CD4-positive, alpha-beta T cell (primary cell): ENCODE results near the gene SMDT1. TPM values are rescaled to one million over a fixed set of nuclear protein-coding genes. Genes with fewer than 3 reads are reported as not detected.
"Not testable (repeated sequence)": the region's sequence is repeated elsewhere in the genome, so short reads cannot be mapped to it uniquely, and the experiment has no call there.

ENCODE experiments used
- ATAC-seq: fragments of 200-7000 bp; cut with Tn5 transposase; one replicate; pipeline ENCODE4 v1.10.0; 2022; ENCODE audit warnings: mild to moderate bottlenecking; ENCODE audit not compliant: poor library complexity
- CTCF ChIA-PET: fragments of 350-600 bp; sonication (Branson Sonifier 250); formaldehyde crosslinking; loops from one replicate; lab custom pipeline; 2021; ENCODE audit warnings: antibody characterized with exemption, inconsistent platforms; lab: Charles Lee
- POLR2A ChIA-PET: fragments of 350-600 bp; sonication (Branson Sonifier 250); formaldehyde crosslinking; loops from one replicate; lab custom pipeline; 2021; ENCODE audit warnings: antibody characterized with exemption, inconsistent platforms; lab: Charles Lee
- DNase-seq, 14 experiments: peaks; one replicate each; pipeline ENCODE4 v3.0.0-alpha.2; 2013 to 2020; ENCODE audit warnings: mixed read lengths in 2 of 14
- H3K27ac ChIP-seq, 2 donors: one replicate each; pipeline versions ENCODE4 v1.5.1 to v1.7.0; 2013; ENCODE audit warnings: low read length in 2 of 2, low read depth in 1 of 2, mild to moderate bottlenecking in 1 of 2
- H3K27me3 ChIP-seq, 2 experiments: 1 replicate in 1 of 2; 2 replicates in 1 of 2; pipeline versions ENCODE4 v1.6.1 to v1.7.0; 2013; ENCODE audit warnings: low read length in 2 of 2, control low read depth in 1 of 2, mild to moderate bottlenecking in 1 of 2, moderate library complexity in 1 of 2; ENCODE audit not compliant: insufficient read depth in 2 of 2, control insufficient read depth in 1 of 2
- H3K36me3 ChIP-seq: one replicate; pipeline ENCODE4 v1.6.1; 2013; ENCODE audit warnings: low read length, control low read depth; ENCODE audit not compliant: insufficient read depth
- H3K4me1 ChIP-seq: one replicate; pipeline ENCODE4 v1.6.1; 2013; ENCODE audit warnings: low read length, control low read depth; ENCODE audit not compliant: insufficient read depth
- H3K4me3 ChIP-seq: one replicate; pipeline ENCODE4 v1.5.1; 2013; ENCODE audit warnings: mild to moderate bottlenecking, low read length, moderate library complexity
- H3K9me3 ChIP-seq, 2 experiments: 1 replicate in 1 of 2; 2 replicates in 1 of 2; pipeline versions ENCODE4 v1.6.1 to v1.7.0; 2013; ENCODE audit warnings: low read length in 2 of 2, mild to moderate bottlenecking in 2 of 2, control low read depth in 1 of 2, moderate library complexity in 1 of 2; ENCODE audit not compliant: control insufficient read depth in 1 of 2, insufficient read depth in 1 of 2
- H3K27ac Mint-ChIP-seq: one replicate; pipeline ENCODE4 v1.8.0; 2020; ENCODE audit warnings: mixed read lengths
- H3K27me3 Mint-ChIP-seq: one replicate; pipeline ENCODE4 v1.8.0; 2021; ENCODE audit warnings: mixed read lengths
- H3K36me3 Mint-ChIP-seq: one replicate; pipeline ENCODE4 v1.8.0; 2021; ENCODE audit warnings: low read depth, mixed read lengths
- H3K4me1 Mint-ChIP-seq: one replicate; pipeline ENCODE4 v1.8.0; 2021; ENCODE audit warnings: low read depth, mixed read lengths
- H3K4me3 Mint-ChIP-seq: one replicate; pipeline ENCODE4 v1.8.0; 2020; ENCODE audit warnings: mild to moderate bottlenecking, mixed read lengths
- H3K9me3 Mint-ChIP-seq: one replicate; pipeline ENCODE4 v1.8.0; 2020; ENCODE audit warnings: mixed read lengths
- CTCF ChIP-seq: fragments of 200-600 bp; IDR thresholded peaks from one replicate; pipeline ENCODE4 v1.8.0; 2022; ENCODE audit warnings: antibody characterized with exemption, mild to moderate bottlenecking
- intact Hi-C, 2 experiments: fragments of 100-400 bp; cut with DNase I in 1 of 2; cut with micrococcal nuclease in 1 of 2; formaldehyde crosslinking; loops; one replicate each; pipeline versions ENCODE4 v1.15.1 to v1.9.0; 2023 to 2025; cut with DNase I, micrococcal nuclease
- total RNA-seq, 174 experiments: library from RNA in 2 of 174; stranded (reverse) in 2 of 174; gene quantifications; one replicate each; pipeline ENCODE4 v1.2.3 and lab custom pipeline; 2021 to 2026

SMDT1 gene
- total RNA-seq, 2 experiments from 2014 or later = 84.7 to 86.4 TPM

- no peak for TF ChIP-seq CTCF
- H3K27me3 Mint-ChIP-seq = no peaks in the 10 kb centered on the region
Observed at GRCh38 chr22:42091455-42091782, 11.9 kb downstream of the SMDT1 start.

GRCh38 chr22:42101199-42101598 is 21.7 kb downstream of the SMDT1 start:
- intact Hi-C loops = no loop called here
- H3K36me3 Mint-ChIP-seq = peaks cover 60% of the 10 kb centered on the region
- H3K9me3 Mint-ChIP-seq = peaks cover 1% of the 10 kb centered on the region
- H3K4me3 ChIP-seq = no peak overlapping the region
- H3K4me3 Mint-ChIP-seq = no peak overlapping the region
- ATAC-seq (no peak), DNase-seq (no peak)
- no peak for TF ChIP-seq CTCF
- ChIA-PET CTCF (interaction anchor here (0.8 kb wide), 1 partner anchor 10 kb away, joined by 3 read pairs; no protein-coding TSS in a partner anchor), POLR2A (no interaction called here)
- peaks cover 4% of the 10 kb centered on the region for H3K36me3 ChIP-seq
- no peak overlapping the region for H3K27ac ChIP-seq
- peaks cover 32 to 46% of the 10 kb centered on the region in 2 experiments for H3K9me3 ChIP-seq
- no peak overlapping the region for H3K27ac Mint-ChIP-seq
- H3K4me1 Mint-ChIP-seq = no peaks in the 10 kb centered on the region
- no peaks in the 10 kb centered on the region for H3K4me1 ChIP-seq
- H3K27me3 Mint-ChIP-seq = no peaks in the 10 kb centered on the region
- H3K27me3 ChIP-seq = no peaks in the 10 kb centered on the region

More at GRCh38 chr22:42091455-42091782, 11.9 kb downstream of the SMDT1 start:
- intact Hi-C loops = loop anchor here (1.0 to 10.0 kb wide), 6 partner anchors 76 to 346 kb away; no protein-coding TSS in a partner anchor
- Histone ChIP-seq H3K4me1 (peaks cover 35% of the 10 kb centered on the region), H3K4me3 (peak overlapping the region; percentile 99), H3K9me3 (peaks cover 0 to 4% of the 10 kb centered on the region in 2 experiments), H3K27ac (peak overlapping the region; percentile 88 to 92), H3K27me3 (no peaks in the 10 kb centered on the region), H3K36me3 (peaks cover 11% of the 10 kb centered on the region)
- H3K4me3 Mint-ChIP-seq = peak overlapping the region; percentile 100
- ChIA-PET CTCF (interaction anchor here (0.5 to 2.7 kb wide), 24 partner anchors 10 to 737 kb away, joined by 3 to 49 read pairs (median 5); partner anchors contain the start of genes NAGA, SMDT1 and WBP2NL), POLR2A (interaction anchor here (0.6 to 4.6 kb wide), 21 partner anchors 11 to 523 kb away, joined by 3 to 161 read pairs (median 5); partner anchors contain the start of genes NAGA, POLDIP3, SMDT1 and SNU13)
- H3K27ac Mint-ChIP-seq = peak overlapping the region; percentile 100
- peaks cover 39% of the 10 kb centered on the region for H3K4me1 Mint-ChIP-seq
- DNase-seq (peak in 1 of 14 experiments; percentile 13), ATAC-seq (no peak)
- peaks cover 51% of the 10 kb centered on the region for H3K36me3 Mint-ChIP-seq
- no peaks in the 10 kb centered on the region for H3K9me3 Mint-ChIP-seq

- H3K4me3 Mint-ChIP-seq, ATAC-seq, H3K36me3 ChIP-seq, H3K9me3 Mint-ChIP-seq, H3K27me3 ChIP-seq, H3K4me1 Mint-ChIP-seq, H3K4me1 ChIP-seq, H3K4me3 ChIP-seq, CTCF ChIA-PET, H3K27ac Mint-ChIP-seq, H3K27me3 Mint-ChIP-seq, H3K27ac ChIP-seq, DNase-seq, intact Hi-C loops: not testable (repeated sequence)
- H3K36me3 Mint-ChIP-seq = peaks cover 45% of the 10 kb centered on the region
- H3K9me3 ChIP-seq = peaks cover 32 to 38% of the 10 kb centered on the region in 2 experiments
- POLR2A ChIA-PET = interaction anchor here (0.6 kb wide), 1 partner anchor 153 kb away, joined by 3 read pairs; no protein-coding TSS in a partner anchor
Observed at GRCh38 chr22:42104332-42104860, 24.9 kb downstream of the SMDT1 start.
